Measurements from ENCODE around the gene HIPK2. TPM values are rescaled to one million over a fixed set of nuclear protein-coding genes. Genes with fewer than 3 reads are reported as not detected.
A peak's percentile ranks its signal among the peaks of the same experiment; 100 is the strongest.

HIPK2 gene
- total RNA-seq, 4 donors from 2014 or later = 20.9 to 40.9 (median 26.7) TPM

DNA sequence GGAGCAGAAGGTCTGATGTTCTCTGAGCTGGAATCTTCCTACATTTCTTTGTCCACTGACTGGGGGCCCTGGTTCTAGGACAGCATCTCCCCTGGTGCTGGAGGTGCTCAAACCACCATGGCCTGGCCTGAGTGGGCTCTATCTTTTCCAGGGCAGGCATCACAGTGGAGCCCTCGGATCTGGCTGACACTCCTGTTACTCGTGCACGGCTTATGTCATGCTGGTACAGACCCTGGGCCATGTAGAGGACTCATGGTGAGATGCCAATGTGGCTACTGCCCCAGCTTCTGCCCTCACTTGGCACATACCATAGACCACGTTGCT, 96.0 kb downstream of the HIPK2 start:
- intact Hi-C loops (cut with DNase I) = no loop called here
- Histone ChIP-seq H3K36me3 (no peaks in the 10 kb centered on the region), H3K27me3 (no peaks in the 10 kb centered on the region), H3K4me3 (no peak overlapping the region), H3K4me1 (peaks cover 44 to 54% (median 48%) of the 10 kb centered on the region in 4 donors), H3K9me3 (peaks cover 0 to 3% (median 0%) of the 10 kb centered on the region in 4 donors), H3K27ac (replicated peaks in 1 of 4) (peak overlapping the region in 1 of 4 donors; percentile 6)
- TF ChIP-seq POLR2A (IDR thresholded peaks at IDR 0.05; ENCODE audit: low read depth) (no peak), POLR2AphosphoS5 (IDR thresholded peaks at IDR 0.05) (no peak), EP300 (IDR thresholded peaks at IDR 0.05) (no peak)
- TF ChIP-seq, protein P1, sequence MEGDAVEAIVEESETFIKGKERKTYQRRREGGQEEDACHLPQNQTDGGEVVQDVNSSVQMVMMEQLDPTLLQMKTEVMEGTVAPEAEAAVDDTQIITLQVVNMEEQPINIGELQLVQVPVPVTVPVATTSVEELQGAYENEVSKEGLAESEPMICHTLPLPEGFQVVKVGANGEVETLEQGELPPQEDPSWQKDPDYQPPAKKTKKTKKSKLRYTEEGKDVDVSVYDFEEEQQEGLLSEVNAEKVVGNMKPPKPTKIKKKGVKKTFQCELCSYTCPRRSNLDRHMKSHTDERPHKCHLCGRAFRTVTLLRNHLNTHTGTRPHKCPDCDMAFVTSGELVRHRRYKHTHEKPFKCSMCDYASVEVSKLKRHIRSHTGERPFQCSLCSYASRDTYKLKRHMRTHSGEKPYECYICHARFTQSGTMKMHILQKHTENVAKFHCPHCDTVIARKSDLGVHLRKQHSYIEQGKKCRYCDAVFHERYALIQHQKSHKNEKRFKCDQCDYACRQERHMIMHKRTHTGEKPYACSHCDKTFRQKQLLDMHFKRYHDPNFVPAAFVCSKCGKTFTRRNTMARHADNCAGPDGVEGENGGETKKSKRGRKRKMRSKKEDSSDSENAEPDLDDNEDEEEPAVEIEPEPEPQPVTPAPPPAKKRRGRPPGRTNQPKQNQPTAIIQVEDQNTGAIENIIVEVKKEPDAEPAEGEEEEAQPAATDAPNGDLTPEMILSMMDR (IDR thresholded peaks at IDR 0.05) = no peak
- 91% methylated on average over 4 of the region's 4 CpGs for WGBS
- DNase-seq (ENCODE audit: extremely low spot score) = no peak

DNA sequence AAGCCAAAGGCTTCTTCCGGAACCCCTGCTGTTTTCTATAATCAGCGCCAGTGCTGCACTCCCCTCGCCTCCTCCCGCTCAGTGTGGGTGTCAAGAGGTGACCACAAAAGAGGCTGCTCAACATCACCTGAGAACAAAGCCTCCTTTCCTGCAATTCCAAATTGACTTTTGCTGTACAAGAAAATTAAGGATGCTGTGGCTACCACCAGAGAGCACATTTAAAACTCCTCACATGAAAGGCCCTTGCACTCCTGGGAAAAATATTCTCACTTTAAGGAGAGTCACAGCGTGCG, 96.4 kb downstream of the HIPK2 start:
- Histone ChIP-seq H3K4me1 (peaks cover 44 to 54% (median 48%) of the 10 kb centered on the region in 4 donors), H3K27me3 (no peaks in the 10 kb centered on the region), H3K9me3 (peaks cover 0 to 3% (median 0%) of the 10 kb centered on the region in 4 donors), H3K4me3 (no peak overlapping the region), H3K36me3 (no peaks in the 10 kb centered on the region), H3K27ac (replicated peaks in 1 of 4) (peak overlapping the region in 3 of 4 donors; percentile 6 to 78 (median 78))
- intact Hi-C loops (cut with DNase I) = no loop called here
- no peak for TF ChIP-seq POLR2A (IDR thresholded peaks at IDR 0.05; ENCODE audit: low read depth)
- WGBS = 100% methylated on average over 6 of the region's 6 CpGs
- DNase-seq (ENCODE audit: extremely low spot score) = no peak

DNA sequence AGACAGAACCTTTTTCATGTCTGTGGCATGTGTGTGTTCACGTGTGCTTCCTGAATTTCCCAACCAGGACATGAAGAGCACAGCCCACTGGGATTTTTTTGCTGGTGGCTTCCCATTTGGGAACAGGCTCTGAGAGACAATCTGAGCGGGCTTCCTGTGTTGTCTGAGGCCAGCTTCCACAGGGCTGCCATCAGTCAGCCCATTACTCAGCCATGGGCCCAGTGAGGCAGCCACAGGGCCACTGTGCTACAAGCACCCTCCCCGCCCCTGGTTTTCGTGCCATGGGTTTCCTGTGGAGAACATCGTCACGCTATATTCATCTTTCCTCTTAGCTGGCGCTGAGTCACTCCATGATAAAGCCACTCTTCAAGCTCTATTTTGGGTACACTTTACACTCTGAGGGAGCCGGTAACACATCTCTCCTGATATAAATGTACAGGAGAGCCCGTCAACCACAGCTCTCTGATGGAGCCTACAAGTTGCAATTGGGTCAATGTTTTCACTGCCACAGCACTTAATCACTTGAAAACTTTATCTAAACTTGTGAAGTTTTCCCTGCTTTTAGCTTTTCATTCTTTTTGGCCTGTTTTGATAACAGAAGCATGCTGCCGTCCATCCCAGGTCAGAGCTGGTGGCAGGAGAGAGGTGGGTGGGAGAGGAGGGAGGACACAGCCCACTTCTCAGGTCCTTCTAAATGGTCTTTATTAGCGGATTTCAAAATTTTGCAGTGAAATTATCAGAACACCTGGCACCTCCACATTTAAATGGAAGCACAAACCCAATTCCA, 96.9 kb downstream of the HIPK2 start:
- intact Hi-C loops (cut with DNase I) = no loop called here
- Histone ChIP-seq H3K4me3 (no peak overlapping the region), H3K9me3 (peaks cover 0 to 1% (median 0%) of the 10 kb centered on the region in 4 donors), H3K27me3 (no peaks in the 10 kb centered on the region), H3K36me3 (no peaks in the 10 kb centered on the region), H3K4me1 (peaks cover 44 to 54% (median 48%) of the 10 kb centered on the region in 4 donors), H3K27ac (replicated peaks in 1 of 4) (peak overlapping the region; percentile 65 to 78 (median 74))
- DNase-seq (ENCODE audit: extremely low spot score) = no peak
- TF ChIP-seq POLR2AphosphoS5 (IDR thresholded peaks at IDR 0.05) (peak in 1 of 2 donors; percentile 6), POLR2A (IDR thresholded peaks at IDR 0.05; ENCODE audit: low read depth) (no peak)
- 80% methylated on average over 10 of the region's 11 CpGs for WGBS

DNA sequence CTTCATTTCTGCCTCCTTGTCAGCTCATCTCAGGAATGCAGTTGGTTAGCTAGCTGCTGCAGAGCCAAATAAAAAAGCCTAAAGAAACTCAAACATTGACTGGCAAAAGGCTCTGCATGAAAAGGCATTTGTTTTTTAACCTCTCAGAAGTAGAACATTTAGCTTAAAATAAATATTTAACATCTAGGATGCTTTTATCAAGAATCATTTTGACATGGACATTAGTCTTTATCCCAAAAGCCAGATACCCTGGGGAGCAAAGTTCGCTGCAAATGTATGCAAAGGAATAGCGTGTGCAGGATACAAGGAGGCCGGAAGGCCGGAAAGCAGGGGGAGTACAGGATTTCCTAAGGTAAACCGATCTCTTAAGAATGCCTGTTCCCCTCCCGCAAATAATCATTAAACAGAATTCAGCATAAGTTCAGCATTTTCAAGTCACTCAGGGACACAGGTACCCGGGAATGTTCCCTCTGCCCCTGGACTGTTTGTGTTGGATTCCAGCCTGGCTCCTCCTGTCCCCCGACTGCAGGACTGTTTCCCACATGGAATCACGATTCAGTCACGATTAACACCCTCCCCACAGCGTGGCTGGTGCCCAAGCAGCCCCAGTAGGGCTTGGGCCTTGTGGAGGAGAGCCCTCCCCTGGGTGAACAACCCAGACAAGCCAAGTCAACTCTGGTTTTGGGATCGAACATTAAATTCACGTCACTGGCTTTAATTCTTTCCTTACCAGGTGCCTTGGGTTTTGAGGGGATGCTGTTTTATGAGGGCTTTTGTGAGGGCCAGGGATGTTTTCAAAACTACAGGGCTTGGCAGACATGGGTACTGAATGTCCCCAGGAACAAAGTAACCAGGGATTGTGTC, 97.8 kb downstream of the HIPK2 start:
- H3K27me3 ChIP-seq = no peaks in the 10 kb centered on the region
- no peaks in the 10 kb centered on the region for H3K36me3 ChIP-seq
- H3K4me1 ChIP-seq = peaks cover 44 to 59% (median 50%) of the 10 kb centered on the region in 4 donors
- no peaks in the 10 kb centered on the region for H3K9me3 ChIP-seq
- peak overlapping the region in 2 of 4 donors; percentile 1 to 11 for H3K4me3 ChIP-seq
- TF ChIP-seq, protein P1 (IDR thresholded peaks at IDR 0.05) = no peak
- TF ChIP-seq EP300 (IDR thresholded peaks at IDR 0.05) (no peak), POLR2AphosphoS5 (IDR thresholded peaks at IDR 0.05) (no peak), POLR2A (IDR thresholded peaks at IDR 0.05; ENCODE audit: low read depth) (no peak)
- peak overlapping the region; percentile 65 to 78 (median 74) for H3K27ac ChIP-seq (replicated peaks in 1 of 4)
- intact Hi-C loops (cut with DNase I) = no loop called here
- WGBS = 43% methylated on average over 11 of the region's 13 CpGs
- no peak for DNase-seq (ENCODE audit: extremely low spot score)

DNA sequence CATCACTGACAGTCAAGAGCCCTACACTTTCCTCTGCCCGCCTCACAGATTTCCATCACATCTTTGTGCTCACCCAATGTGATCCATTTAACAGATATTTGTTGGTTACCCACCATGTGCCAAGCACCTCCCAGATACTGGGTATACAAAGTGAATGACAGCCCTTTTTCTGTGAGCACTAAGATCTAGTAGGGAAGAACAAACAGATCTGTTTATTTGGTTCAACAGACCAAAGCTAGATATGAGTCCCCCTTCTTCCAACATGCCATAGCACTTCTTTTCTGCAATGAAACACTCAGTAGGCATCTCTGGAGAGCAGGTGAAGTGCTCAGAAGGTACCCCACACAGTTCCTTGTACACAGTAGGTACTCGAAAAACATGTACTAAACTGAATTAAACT, 101.4 kb downstream of the HIPK2 start:
- 91% methylated on average over 2 of the region's 2 CpGs for WGBS
- no peak for DNase-seq (ENCODE audit: extremely low spot score)
- H3K9me3 ChIP-seq = no peaks in the 10 kb centered on the region
- TF ChIP-seq POLR2A (IDR thresholded peaks at IDR 0.05; ENCODE audit: low read depth) (no peak), POLR2AphosphoS5 (IDR thresholded peaks at IDR 0.05) (no peak), EP300 (IDR thresholded peaks at IDR 0.05) (no peak)
- TF ChIP-seq, protein P1 (IDR thresholded peaks at IDR 0.05) = no peak
- intact Hi-C loops (cut with DNase I) = no loop called here
- H3K4me1 ChIP-seq = peaks cover 40 to 44% (median 41%) of the 10 kb centered on the region in 4 donors
- H3K27ac ChIP-seq (replicated peaks in 1 of 4) = no peak overlapping the region
- no peak overlapping the region for H3K4me3 ChIP-seq
- H3K36me3 ChIP-seq = peaks cover 0 to 8% (median 0%) of the 10 kb centered on the region in 4 donors
- H3K27me3 ChIP-seq = no peaks in the 10 kb centered on the region
